IMR-90 (cell line): Measurements from ENCODE around the gene AKAP13. TPM values are rescaled to one million over a fixed set of nuclear protein-coding genes. Genes with fewer than 3 reads are reported as not detected.
A peak's percentile ranks its signal among the peaks of the same experiment; 100 is the strongest.

Source experiments
- ATAC-seq: fragments of 200-7000 bp; cut with Tn5 transposase; 2 replicates; pipeline ENCODE4 v1.9.1; 2020; ENCODE audit warnings: low read depth, mild to moderate bottlenecking, moderate library complexity
- BruUV-seq: library from RNA; stranded (reverse); fragments of 400-500 nt; replicated peaks from 2 replicates; lab custom pipeline; 2021; lab: Mats Ljungman, UMichigan
- CTCF ChIA-PET: fragments of 300-600 bp; formaldehyde crosslinking; extraction: SDS; loops from one replicate; lab custom pipeline; 2021; ENCODE audit warnings: antibody characterized with exemption; lab: Yijun Ruan, JAX
- POLR2A ChIA-PET: fragments of 300-600 bp; sonication (Branson Sonifier 250); formaldehyde crosslinking; loops from one replicate; lab custom pipeline; 2022; ENCODE audit warnings: antibody characterized with exemption; ENCODE audit not compliant: unreplicated experiment; lab: Charles Lee
- DNase-seq: peaks from one replicate; pipeline ENCODE4 v3.0.0; 2013
- H2AFZ ChIP-seq: replicated peaks from 2 replicates; pipeline ENCODE3; 2013; ENCODE audit warnings: low read length, mild to moderate bottlenecking; ENCODE audit not compliant: poor library complexity
- H2AK5ac ChIP-seq: 2 replicates; pipeline ENCODE4 v1.6.1; 2013; ENCODE audit warnings: low read depth, low read length, inconsistent platforms
- H2AK9ac ChIP-seq: replicated peaks from 2 replicates; pipeline ENCODE3; 2013; ENCODE audit warnings: mild to moderate bottlenecking, low read depth, low read length, moderate library complexity; ENCODE audit not compliant: poor library complexity
- H2BK120ac ChIP-seq: 2 replicates; pipeline ENCODE4 v1.6.1; 2013; ENCODE audit warnings: low read depth, low read length, inconsistent platforms
- H2BK15ac ChIP-seq: 3 replicates; pipeline ENCODE4 v1.6.1; 2013; ENCODE audit warnings: low read depth, low read length, inconsistent platforms
- H2BK20ac ChIP-seq: 2 replicates; pipeline ENCODE4 v1.6.1; 2013; ENCODE audit warnings: low read depth, mild to moderate bottlenecking, inconsistent platforms, low read length, moderate library complexity
- H2BK5ac ChIP-seq: 2 replicates; pipeline ENCODE4 v1.6.1; 2013; ENCODE audit warnings: mild to moderate bottlenecking, low read depth, low read length, inconsistent platforms; ENCODE audit not compliant: poor library complexity, severe bottlenecking
- H3K14ac ChIP-seq: replicated peaks from 2 replicates; pipeline ENCODE4 v1.6.1; 2013; ENCODE audit warnings: low read depth, low read length, inconsistent platforms
- H3K18ac ChIP-seq: 2 replicates; pipeline ENCODE4 v1.6.1; 2013; ENCODE audit warnings: low read depth, low read length, control low read depth
- H3K23ac ChIP-seq: 2 replicates; pipeline ENCODE4 v1.6.1; 2013; ENCODE audit warnings: low read depth, low read length, inconsistent platforms
- H3K27ac ChIP-seq: 2 replicates; pipeline ENCODE4 v1.5.1; 2013; ENCODE audit warnings: mild to moderate bottlenecking, control low read depth, low read length; ENCODE audit not compliant: insufficient read depth
- H3K27me3 ChIP-seq: 2 replicates; pipeline ENCODE4 v1.6.1; 2013; ENCODE audit warnings: low read length; ENCODE audit not compliant: control insufficient read depth, insufficient read depth
- H3K36me3 ChIP-seq: 2 replicates; pipeline ENCODE4 v1.6.1; 2013; ENCODE audit warnings: low read length, mixed read lengths; ENCODE audit not compliant: control insufficient read depth, insufficient read depth
- H3K4ac ChIP-seq: 2 replicates; pipeline ENCODE4 v1.6.1; 2013; ENCODE audit warnings: low read depth, low read length, inconsistent platforms
- H3K4me1 ChIP-seq: 2 replicates; pipeline ENCODE4 v1.6.1; 2013; ENCODE audit warnings: low read length, mixed read lengths; ENCODE audit not compliant: control insufficient read depth, insufficient read depth
- H3K4me2 ChIP-seq: 2 replicates; pipeline ENCODE4 v1.6.1; 2013; ENCODE audit warnings: low read depth, mild to moderate bottlenecking, control low read depth, low read length, moderate library complexity
- H3K4me3 ChIP-seq: 2 replicates; pipeline ENCODE4 v1.5.1; 2013; ENCODE audit warnings: low read depth, mild to moderate bottlenecking, control low read depth, low read length, moderate library complexity; ENCODE audit not compliant: insufficient read depth
- H3K56ac ChIP-seq: 2 replicates; pipeline ENCODE4 v1.6.1; 2013; ENCODE audit warnings: low read length, inconsistent platforms; ENCODE audit not compliant: insufficient read depth; ENCODE audit errors: extremely low read depth
- H3K79me1 ChIP-seq, 2 experiments: 2 replicates each; pipeline ENCODE4 v1.6.1; 2013; ENCODE audit warnings: low read length in 2 of 2, inconsistent platforms in 1 of 2, low read depth in 1 of 2
- H3K9ac ChIP-seq: 2 replicates; pipeline ENCODE4 v1.6.1; 2013; ENCODE audit warnings: low read depth, low read length, control low read depth
- H3K9me1 ChIP-seq: 2 replicates; pipeline ENCODE4 v1.6.1; 2013; ENCODE audit warnings: low read length, inconsistent platforms; ENCODE audit not compliant: insufficient read depth
- H3K9me3 ChIP-seq: 2 replicates; pipeline ENCODE4 v1.6.1; 2013; ENCODE audit warnings: low read length; ENCODE audit not compliant: control insufficient read depth, insufficient read depth
- H4K20me1 ChIP-seq: 2 replicates; pipeline ENCODE4 v1.6.1; 2013; ENCODE audit warnings: low read length, inconsistent platforms; ENCODE audit not compliant: insufficient read depth
- H4K5ac ChIP-seq: 2 replicates; pipeline ENCODE4 v1.6.1; 2013; ENCODE audit warnings: mild to moderate bottlenecking, low read depth, low read length, control low read depth
- H4K8ac ChIP-seq, 2 experiments: 2 replicates each; pipeline ENCODE4 v1.6.1; 2013; ENCODE audit warnings: low read depth in 2 of 2, low read length in 2 of 2, control low read depth in 1 of 2, inconsistent platforms in 1 of 2
- H4K91ac ChIP-seq: 2 replicates; pipeline ENCODE4 v1.6.1; 2013; ENCODE audit warnings: low read depth, low read length, inconsistent platforms; ENCODE audit not compliant: insufficient read depth
- BHLHE40 ChIP-seq: fragments of 150-350 bp; IDR thresholded peaks from 2 replicates; pipeline ENCODE4 v1.6.1; 2016; ENCODE audit warnings: mild to moderate bottlenecking, low read depth, low read length
- CEBPB ChIP-seq: IDR thresholded peaks from 2 replicates; pipeline ENCODE4 v1.6.1; 2012; ENCODE audit warnings: low read depth, low read length, improper control_type of control experiment
- CHD1 ChIP-seq: IDR thresholded peaks from 2 replicates; pipeline ENCODE4 v1.6.1; 2012; ENCODE audit warnings: low read depth, low read length, improper control_type of control experiment
- CTCF ChIP-seq: conservative IDR thresholded peaks from 2 replicates; pipeline ENCODE4 v1.5.1; 2012; ENCODE audit warnings: mild to moderate bottlenecking, low read depth, low read length, improper control_type of control experiment
- ELK1 ChIP-seq: fragments of 150-350 bp; IDR thresholded peaks from 2 replicates; pipeline ENCODE4 v1.6.1; 2016; ENCODE audit warnings: low read depth, mild to moderate bottlenecking, low read length, moderate library complexity, borderline replicate concordance
- FOS ChIP-seq: fragments of 150-350 bp; IDR thresholded peaks from 2 replicates; pipeline ENCODE4 v1.6.1; 2016; ENCODE audit warnings: low read depth, low read length
- MAFK ChIP-seq: IDR thresholded peaks from 2 replicates; pipeline ENCODE4 v1.6.1; 2012; ENCODE audit warnings: low read depth, low read length, improper control_type of control experiment
- MAZ ChIP-seq: IDR thresholded peaks from 2 replicates; pipeline ENCODE4 v1.6.1; 2012; ENCODE audit warnings: low read depth, mild to moderate bottlenecking, low read length, improper control_type of control experiment, moderate library complexity, borderline replicate concordance
- MXI1 ChIP-seq: IDR thresholded peaks from 2 replicates; pipeline ENCODE4 v1.6.1; 2012; ENCODE audit warnings: low read depth, mild to moderate bottlenecking, low read length, moderate library complexity, borderline replicate concordance
- NFE2L2 ChIP-seq: fragments of 150-350 bp; IDR thresholded peaks from 2 replicates; pipeline ENCODE4 v1.6.1; 2016; ENCODE audit warnings: low read depth, mild to moderate bottlenecking, low read length
- POLR2A ChIP-seq: IDR thresholded peaks from 2 replicates; pipeline ENCODE4 v1.6.1; 2012; ENCODE audit warnings: mild to moderate bottlenecking, low read depth, low read length
- RAD21 ChIP-seq: IDR thresholded peaks from 2 replicates; pipeline ENCODE4 v1.6.1; 2012; ENCODE audit warnings: low read length, improper control_type of control experiment
- RCOR1 ChIP-seq: IDR thresholded peaks from 2 replicates; pipeline ENCODE4 v1.6.1; 2012; ENCODE audit warnings: mild to moderate bottlenecking, low read length, improper control_type of control experiment; ENCODE audit not compliant: insufficient replicate concordance
- SMC3 ChIP-seq: fragments of 150-350 bp; IDR thresholded peaks from 2 replicates; pipeline ENCODE4 v1.6.1; 2016; ENCODE audit warnings: low read depth, mild to moderate bottlenecking, antibody characterized with exemption, low read length, moderate library complexity
- USF2 ChIP-seq: fragments of 150-350 bp; IDR thresholded peaks from 2 replicates; pipeline ENCODE4 v1.6.1; 2017; ENCODE audit warnings: mild to moderate bottlenecking, antibody characterized with exemption, low read length, low read depth
- WGBS, 2 experiments: methylation state at CpG; one replicate each; pipeline versions ENCODE4 v1.1.5 to v1.1.7; 2013; ENCODE audit warnings: missing lambda C conversion rate in 2 of 2; ENCODE audit not compliant: insufficient read length in 1 of 2; ENCODE audit errors: extremely low coverage in 2 of 2; 5-methylcytosine and 5-hydroxymethylcytosine counted together
- dilution Hi-C: fragments of 300-500 bp; cut with HindIII; formaldehyde crosslinking; loops from one replicate; pipeline ENCODE4 v1.14.3; 2018; ENCODE audit warnings: low sequenced_read_pairs; ENCODE audit not compliant: unreplicated experiment
- in situ Hi-C: fragments of 300-500 bp; cut with MboI; formaldehyde crosslinking; loops from 3 replicates; pipeline ENCODE4 v1.14.3; 2019; ENCODE audit warnings: low sequenced_read_pairs, inconsistent platforms, mixed read lengths
- intact Hi-C: fragments of 100-400 bp; cut with micrococcal nuclease; formaldehyde crosslinking; loops from 2 replicates; pipeline ENCODE4 v1.10.0; 2022
- polyA plus RNA-seq, 3 experiments: library from polyadenylated mRNA; depleted of rRNA; stranded (reverse); fragments of >200 nt; gene quantifications; 2 replicates each; pipeline ENCODE4 v1.2.3, GENCODE V29; 2012; ENCODE audit warnings: low replicate concordance in 1 of 3
- total RNA-seq: library from RNA; depleted of rRNA; stranded (reverse); fragments of >200 nt; gene quantifications from 2 replicates; pipeline ENCODE4 v1.2.3, GENCODE V29; 2012

The AKAP13 gene
- total and polyA plus RNA-seq, 2 of the 4 experiments (the other 2 are of a cell fraction), result 10.4 to 46.4 TPM

DNA sequence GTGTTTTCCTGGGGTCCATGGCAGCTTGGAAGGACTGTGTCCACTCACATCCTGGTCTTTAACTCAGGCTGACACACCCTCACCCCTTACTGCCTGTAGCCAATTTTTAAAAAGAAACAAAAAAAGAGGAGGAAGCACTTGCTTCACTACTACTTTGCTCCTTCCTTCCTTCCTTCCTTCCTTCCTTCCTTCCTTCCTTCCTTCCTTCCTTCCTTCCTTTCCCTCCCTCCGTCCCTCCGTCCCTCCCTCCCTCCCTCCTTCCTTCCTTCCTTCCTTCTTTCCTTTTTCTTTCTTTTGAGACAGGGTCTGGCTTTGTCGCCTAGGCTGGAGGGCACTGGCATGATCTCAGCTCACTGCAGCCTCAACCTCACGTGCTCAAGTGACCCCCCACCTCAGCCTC, 25.5 kb upstream of the AKAP13 start:
- Histone ChIP-seq H2BK5ac (no peak overlapping the region), H3K23ac (no peak overlapping the region; the same call in 1 of the 2 replicates), H3K4ac (peak overlapping the region; percentile 77), H2AFZ (peak overlapping the region; percentile 75), H2AK5ac (peak overlapping the region; percentile 11; the same call in 1 of the 2 replicates), H3K9ac (no peak overlapping the region), H3K79me1 (no peaks in the 10 kb centered on the region; a peak in 1 of 4 replicates), H2BK120ac (peak overlapping the region; percentile 74; the same call in 1 of the 2 replicates), H3K9me1 (peaks cover 8% of the 10 kb centered on the region; the same call in 1 of the 2 replicates), H3K14ac (peak overlapping the region; percentile 77), H2AK9ac (peak overlapping the region; percentile 32), H3K4me2 (no peak overlapping the region), H2BK20ac (peak overlapping the region; percentile 57; the same call in 1 of the 2 replicates), H2BK15ac (0 out of 3 replicates have a peak overlapping the region, but pooled peaks have one; percentile 47), H3K9me3 (no peaks in the 10 kb centered on the region), H4K8ac (peak overlapping the region in 1 of 2 experiments; percentile 12; a peak in 1 of 4 replicates), H3K4me3 (no peak overlapping the region), H3K18ac (no peak overlapping the region), H4K91ac (peak overlapping the region; percentile 30; the same call in 1 of the 2 replicates), H3K27me3 (no peaks in the 10 kb centered on the region), H3K4me1 (peaks cover 4% of the 10 kb centered on the region; the same call in 1 of the 2 replicates), H3K36me3 (no peaks in the 10 kb centered on the region), H4K5ac (no peak overlapping the region), H3K27ac (no peak overlapping the region), H3K56ac (no peak overlapping the region), H4K20me1 (no peaks in the 10 kb centered on the region)
- ChIA-PET CTCF (no interaction called here), POLR2A (interaction anchor here (0.6 kb wide), 1 partner anchor 55 kb away, joined by 3 read pairs; no protein-coding TSS in a partner anchor)
- TF ChIP-seq POLR2A, result no peak
- no peak for TF ChIP-seq CEBPB
- no peak for TF ChIP-seq RCOR1
- TF ChIP-seq ELK1, result no peak
- no peak for TF ChIP-seq CTCF
- no peak for TF ChIP-seq NFE2L2
- no peak for TF ChIP-seq USF2
- no peak for TF ChIP-seq CHD1
- TF ChIP-seq MXI1, result no peak
- no peak for TF ChIP-seq FOS
- TF ChIP-seq MAZ, result no peak
- TF ChIP-seq SMC3, result no peak
- no peak for TF ChIP-seq RAD21
- TF ChIP-seq BHLHE40, result no peak
- no peak for TF ChIP-seq MAFK
- intact Hi-C loops, result no loop called here
- in situ Hi-C loops, result no loop called here
- ATAC-seq (no peak), DNase-seq (no peak)
- no TSS peak for BruUV-seq
- WGBS, 2 experiments, result no CpG with 5 or more reads among the region's 4 CpGs
- dilution Hi-C loops, result no loop called here
